GM12878 (cell line): ENCODE data around the gene SIDT2. TPM values are rescaled to one million over a fixed set of nuclear protein-coding genes. Genes with fewer than 3 reads are reported as not detected.

Experiments used
- ATAC-seq: fragments of 200-7000 bp; cut with Tn5 transposase; 3 replicates; pipeline ENCODE4 v1.9.1; 2020; ENCODE audit warnings: mild to moderate bottlenecking, moderate library complexity
- BruUV-seq: library from RNA; stranded (reverse); fragments of 400-500 nt; replicated peaks from 2 replicates; lab custom pipeline; 2021; lab: Mats Ljungman, UMichigan
- CTCF ChIA-PET: fragments of 300-600 bp; sonication (Branson Sonifier 250); formaldehyde crosslinking; extraction: SDS; loops from one replicate; lab custom pipeline; 2021; ENCODE audit warnings: inconsistent platforms; lab: Yijun Ruan, JAX
- POLR2A ChIA-PET: fragments of 350-600 bp; formaldehyde crosslinking; extraction: SDS; loops from one replicate; lab custom pipeline; 2021; ENCODE audit warnings: inconsistent platforms; lab: Charles Lee
- RAD21 ChIA-PET: fragments of 300-600 bp; sonication (Branson Sonifier 250); formaldehyde crosslinking; loops from one replicate; lab custom pipeline; 2023; ENCODE audit warnings: antibody characterized with exemption; ENCODE audit not compliant: unreplicated experiment; lab: Charles Lee
- SMC1A ChIA-PET: fragments of 300-600 bp; sonication (Branson Sonifier 250); formaldehyde crosslinking; loops from one replicate; lab custom pipeline; 2023; ENCODE audit not compliant: unreplicated experiment, uncharacterized antibody; lab: Charles Lee
- DNase-seq: peaks from one replicate; pipeline ENCODE4 v3.0.0-alpha.2; 2011; ENCODE audit warnings: low read depth, low spot score
- FAIRE-seq: peaks from 3 replicates; lab custom pipeline; 2011; peaks lifted over from hg19 to GRCh38; lab: Jason Lieb, UNC
- H2AFZ ChIP-seq: 2 replicates; pipeline ENCODE4 v1.6.0; 2011; ENCODE audit warnings: low read depth, low read length, control low read depth; ENCODE audit not compliant: control insufficient read depth
- H3K27ac ChIP-seq: 2 replicates; pipeline ENCODE4 v1.5.1; 2011; ENCODE audit warnings: control low read depth; ENCODE audit not compliant: control insufficient read depth, insufficient read depth
- H3K27me3 ChIP-seq, 2 experiments: replicated peaks in 1 of 2; 2 replicates each; pipeline versions ENCODE4 v1.6.0 to v1.6.1; 2011; ENCODE audit warnings: low read length in 1 of 2; ENCODE audit not compliant: control insufficient read depth in 2 of 2, insufficient read depth in 2 of 2
- H3K36me3 ChIP-seq, 2 experiments: 2 replicates each; pipeline ENCODE4 v1.5.1; 2011; ENCODE audit warnings: low read length in 1 of 2; ENCODE audit not compliant: control insufficient read depth in 2 of 2, insufficient read depth in 2 of 2
- H3K4me1 ChIP-seq: 2 replicates; pipeline ENCODE4 v1.6.1; 2011; ENCODE audit warnings: mild to moderate bottlenecking, low read length, moderate library complexity, mixed read lengths; ENCODE audit not compliant: control insufficient read depth, insufficient read depth
- H3K4me2 ChIP-seq: 2 replicates; pipeline ENCODE4 v1.6.0; 2011; ENCODE audit warnings: control low read depth; ENCODE audit not compliant: control insufficient read depth, insufficient read depth
- H3K4me3 ChIP-seq: fragments of 200-600 bp; sonication (generic); 2 replicates; pipeline ENCODE4 v1.5.1; 2016
- H3K79me2 ChIP-seq: 2 replicates; pipeline ENCODE4 v1.6.0; 2011; ENCODE audit warnings: low read length; ENCODE audit not compliant: control insufficient read depth, insufficient read depth
- H3K9ac ChIP-seq: 2 replicates; pipeline ENCODE4 v1.8.0; 2011; ENCODE audit warnings: low read length, control low read depth, mixed read lengths; ENCODE audit not compliant: control insufficient read depth, insufficient read depth
- H3K9me3 ChIP-seq: replicated peaks from 3 replicates; pipeline ENCODE4 v1.5.1; 2011; ENCODE audit warnings: mild to moderate bottlenecking, low read length; ENCODE audit not compliant: control insufficient read depth, insufficient read depth
- H4K20me1 ChIP-seq: 2 replicates; pipeline ENCODE4 v1.6.0; 2011; ENCODE audit not compliant: control insufficient read depth, insufficient read depth
- ASH2L ChIP-seq: fragments of 300-600, 200-600 bp; sonication (generic); IDR thresholded peaks from 2 replicates; pipeline ENCODE4 v1.6.1; 2017; ENCODE audit warnings: low read depth, mild to moderate bottlenecking, borderline replicate concordance
- DPF2 ChIP-seq: fragments of 450-650 bp; IDR thresholded peaks from 2 replicates; pipeline ENCODE4 v1.6.1; 2017; ENCODE audit warnings: mild to moderate bottlenecking
- EED ChIP-seq: sonication (generic); IDR thresholded peaks from 2 replicates; pipeline ENCODE4 v1.6.1; 2016; ENCODE audit warnings: antibody characterized with exemption, low read depth
- EP300 ChIP-seq, 2 experiments: fragments of 150-350 bp in 1 of 2; IDR thresholded peaks; 2 replicates each; pipeline ENCODE4 v1.6.1; 2011 to 2012; ENCODE audit warnings: low read depth in 2 of 2, low read length in 2 of 2, borderline replicate concordance in 1 of 2, improper control_type of control experiment in 1 of 2, inconsistent platforms in 1 of 2; ENCODE audit not compliant: control insufficient read depth in 1 of 2
- FOXM1 ChIP-seq: IDR thresholded peaks from 2 replicates; pipeline ENCODE4 v1.6.1; 2012; ENCODE audit warnings: low read depth, mild to moderate bottlenecking, inconsistent platforms, low read length, moderate library complexity
- GABPA ChIP-seq: IDR thresholded peaks from 2 replicates; pipeline ENCODE4 v1.6.1; 2014; ENCODE audit warnings: antibody characterized with exemption, low read depth, mild to moderate bottlenecking, inconsistent platforms
- HDAC2 ChIP-seq: fragments of 200-600 bp; sonication (generic); IDR thresholded peaks from 2 replicates; pipeline ENCODE4 v1.6.1; 2017
- KAT2A ChIP-seq: conservative IDR thresholded peaks from 2 replicates; pipeline ENCODE4 v1.6.1; 2011; ENCODE audit warnings: low read depth, low read length; ENCODE audit not compliant: control insufficient read depth
- MEF2A ChIP-seq: IDR thresholded peaks from 2 replicates; pipeline ENCODE4 v1.6.1; 2011; ENCODE audit warnings: low read depth, mild to moderate bottlenecking, low read length, moderate library complexity; ENCODE audit not compliant: insufficient read depth
- PAX5 ChIP-seq: IDR thresholded peaks from 2 replicates; pipeline ENCODE4 v1.6.1; 2011; ENCODE audit warnings: low read depth, low read length, borderline replicate concordance
- PML ChIP-seq: IDR thresholded peaks from 2 replicates; pipeline ENCODE4 v1.6.1; 2012; ENCODE audit warnings: low read length, inconsistent platforms
- RAD21 ChIP-seq: IDR thresholded peaks from 2 replicates; pipeline ENCODE4 v1.6.1; 2011; ENCODE audit warnings: mild to moderate bottlenecking, low read depth, low read length, moderate library complexity; ENCODE audit not compliant: insufficient read depth
- RAD51 ChIP-seq: fragments of 450-650 bp; IDR thresholded peaks from 2 replicates; pipeline ENCODE4 v1.6.1; 2016; ENCODE audit warnings: moderate library complexity, mild to moderate bottlenecking, inconsistent platforms
- RB1 ChIP-seq: fragments of 450-650 bp; formaldehyde crosslinking; IDR thresholded peaks from 2 replicates; pipeline ENCODE4 v1.6.1; 2017; ENCODE audit warnings: mild to moderate bottlenecking, borderline replicate concordance
- RCOR1 ChIP-seq: conservative IDR thresholded peaks from 2 replicates; pipeline ENCODE4 v1.6.1; 2012; ENCODE audit warnings: low read depth, low read length, improper control_type of control experiment
- WRNIP1 ChIP-seq: IDR thresholded peaks from 2 replicates; pipeline ENCODE4 v1.6.1; 2011; ENCODE audit warnings: low read depth, low read length, improper control_type of control experiment, borderline replicate concordance
- ZBED1 ChIP-seq: IDR thresholded peaks from 2 replicates; pipeline ENCODE4 v1.6.1; 2016; ENCODE audit warnings: borderline replicate concordance
- WGBS: methylation state at CpG from one replicate; pipeline ENCODE4 v1.1.6; 2016; ENCODE audit warnings: low lambda C conversion rate; ENCODE audit not compliant: insufficient replicate concordance, insufficient coverage; ENCODE audit errors: missing lambda C conversion rate; 5-methylcytosine and 5-hydroxymethylcytosine counted together
- in situ Hi-C: fragments of 300-500 bp; cut with MboI; formaldehyde crosslinking; loops from 9 replicates; pipeline ENCODE4 v1.14.3; 2018; ENCODE audit warnings: mixed read lengths
- intact Hi-C: fragments of 100-400 bp; cut with micrococcal nuclease; formaldehyde crosslinking; loops from one replicate; pipeline ENCODE4 v1.14.2; 2022; ENCODE audit not compliant: unreplicated experiment
- polyA plus RNA-seq, 11 experiments: library from polyadenylated mRNA; depleted of rRNA in 4 of 11; unstranded in 6 of 11; stranded (reverse) in 5 of 11; fragments of >200 nt; fragmentation: Nextera tagmentation in 4 of 11; fragmentation: Illumina TruSeq in 1 of 11; extraction: Ambion mirVana in 4 of 11; extraction: Trizol in 1 of 11; gene quantifications; 1 replicate in 1 of 11; 2 replicates in 10 of 11; pipeline versions ENCODE4 v1.2.1 to v1.2.3, GENCODE V29; 2011 to 2016; ENCODE audit warnings: inconsistent platforms in 2 of 11, missing spikeins in 2 of 11, low read depth in 1 of 11
- total RNA-seq, 4 experiments: library from RNA; depleted of rRNA in 3 of 4; stranded (reverse); fragments of >200 nt in 3 of 4; fragmentation: Illumina TruSeq in 1 of 4; extraction: Trizol in 1 of 4; gene quantifications; 2 replicates each; pipeline versions ENCODE4 v1.2.1 to v1.2.3, GENCODE V29; 2013 to 2021
- TF ChIP-seq, protein P1 (sequence below): fragments of 450-650 bp; IDR thresholded peaks from 2 replicates; pipeline ENCODE4 v1.6.1; 2017; ENCODE audit warnings: borderline replicate concordance

Gene SIDT2
- total and polyA plus RNA-seq, 10 of the 15 experiments (the other 5 are each of a cell fraction or from before 2014, with no cell fraction given) = 4.9 to 23.9 (median 10.3) TPM

GRCh38 chr11:117238221-117238620 is 59.7 kb downstream of the SIDT2 start:
- DNase-seq (no peak), ATAC-seq (no peak)
- ChIA-PET POLR2A (no interaction called here), CTCF (interaction anchor here (0.6 kb wide), 1 partner anchor 92 kb away, joined by 3 read pairs; no protein-coding TSS in a partner anchor), RAD21 (no interaction called here)
- WGBS = 44% methylated on average over 5 of the region's 5 CpGs
- Histone ChIP-seq H3K9me3 (no peaks in the 10 kb centered on the region), H2AFZ (no peak overlapping the region), H4K20me1 (no peaks in the 10 kb centered on the region), H3K4me1 (peaks cover 3% of the 10 kb centered on the region; the same call in 1 of the 2 replicates), H3K27me3 (no peaks in the 10 kb centered on the region), H3K4me3 (no peak overlapping the region), H3K4me2 (no peak overlapping the region), H3K27ac (no peak overlapping the region), H3K79me2 (peaks cover 6% of the 10 kb centered on the region)
- intact Hi-C loops (no loop called here), in situ Hi-C loops (no loop called here)
- BruUV-seq = no TSS peak
- TF ChIP-seq MEF2A = no peak
- no peak for TF ChIP-seq DPF2
- no peak for TF ChIP-seq EED
- TF ChIP-seq RAD51 = no peak
- TF ChIP-seq, protein P1, sequence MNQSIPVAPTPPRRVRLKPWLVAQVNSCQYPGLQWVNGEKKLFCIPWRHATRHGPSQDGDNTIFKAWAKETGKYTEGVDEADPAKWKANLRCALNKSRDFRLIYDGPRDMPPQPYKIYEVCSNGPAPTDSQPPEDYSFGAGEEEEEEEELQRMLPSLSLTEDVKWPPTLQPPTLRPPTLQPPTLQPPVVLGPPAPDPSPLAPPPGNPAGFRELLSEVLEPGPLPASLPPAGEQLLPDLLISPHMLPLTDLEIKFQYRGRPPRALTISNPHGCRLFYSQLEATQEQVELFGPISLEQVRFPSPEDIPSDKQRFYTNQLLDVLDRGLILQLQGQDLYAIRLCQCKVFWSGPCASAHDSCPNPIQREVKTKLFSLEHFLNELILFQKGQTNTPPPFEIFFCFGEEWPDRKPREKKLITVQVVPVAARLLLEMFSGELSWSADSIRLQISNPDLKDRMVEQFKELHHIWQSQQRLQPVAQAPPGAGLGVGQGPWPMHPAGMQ = no peak
- TF ChIP-seq, all 136 proteins: peak for 0
- Histone ChIP-seq H3K36me3 (no peaks in the 10 kb centered on the region; a peak in 2 of 4 replicates), H3K9ac (no peak overlapping the region)
- FAIRE-seq = no peak
- SMC1A ChIA-PET = interaction anchor here (1.2 kb wide), 1 partner anchor 12 kb away, joined by 3 read pairs; no protein-coding TSS in a partner anchor

- WGBS = 91% methylated on average over 6 of the region's 6 CpGs
- ChIA-PET RAD21 (no interaction called here), SMC1A (no interaction called here), POLR2A (no interaction called here), CTCF (no interaction called here)
- no peak for TF ChIP-seq HDAC2
- TF ChIP-seq WRNIP1 = no peak
- TF ChIP-seq KAT2A = no peak
- TF ChIP-seq PAX5 = no peak
- TF ChIP-seq RB1 = no peak
- no peak for TF ChIP-seq GABPA
- no peak for TF ChIP-seq EP300 (IDR thresholded peaks at IDR 0.05; ENCODE audit: borderline replicate concordance in 1 of 2, control insufficient read depth in 1 of 2, low read depth in 2 of 2, low read length in 2 of 2)
- no peak for TF ChIP-seq FOXM1
- TF ChIP-seq PML = no peak
- TF ChIP-seq ZBED1 = no peak
- no peak for TF ChIP-seq ASH2L
- no peak for TF ChIP-seq RCOR1
- no peak for TF ChIP-seq RAD21
- Histone ChIP-seq H3K27ac (no peak overlapping the region), H3K27me3 (no peaks in the 10 kb centered on the region), H4K20me1 (no peaks in the 10 kb centered on the region), H2AFZ (no peak overlapping the region), H3K4me3 (no peak overlapping the region), H3K9ac (no peak overlapping the region), H3K4me2 (no peak overlapping the region), H3K4me1 (peaks cover 3% of the 10 kb centered on the region; the same call in 1 of the 2 replicates), H3K9me3 (no peaks in the 10 kb centered on the region), H3K79me2 (no peaks in the 10 kb centered on the region), H3K36me3 (no peaks in the 10 kb centered on the region; a peak in 2 of 4 replicates)
- ATAC-seq = no peak
- BruUV-seq = no TSS peak
- in situ Hi-C loops = no loop called here
- no peak for FAIRE-seq
- DNase-seq = no peak
- intact Hi-C loops = no loop called here
These were observed 60.8 kb downstream of the SIDT2 start for GRCh38 chr11:117239295-117239694.
